Activated T-helper 1 cell treated with anti-CD3 and anti-CD28 coated beads, Interleukin-12 subunit alpha, Interleukin-12 subunit beta, Interleukin-2, Interleukin-4 antibody, amounts not matched to agents 30 ng/mL and 10 ng/mL and 1 ng/mL, durations not matched to agents 14 hours and 24 hours and 36 hours (primary cell): ENCODE measurements around the gene XPO4. TPM values are rescaled to one million over a fixed set of nuclear protein-coding genes. Genes with fewer than 3 reads are reported as not detected.
"Not testable (repeated sequence)": the region's sequence is repeated elsewhere in the genome, so short reads cannot be mapped to it uniquely, and the experiment has no call there.

Experiments
- DNase-seq: peaks from one replicate; pipeline ENCODE4 v3.0.0; 2021; ENCODE audit warnings: low spot score
- H3K27ac Mint-ChIP-seq: one replicate; pipeline ENCODE4 v1.8.0; 2021; ENCODE audit warnings: mild to moderate bottlenecking, mixed read lengths
- H3K27me3 Mint-ChIP-seq: one replicate; pipeline ENCODE4 v1.8.0; 2022; ENCODE audit warnings: mild to moderate bottlenecking, moderate library complexity, mixed read lengths; ENCODE audit not compliant: insufficient read depth
- H3K36me3 Mint-ChIP-seq: one replicate; pipeline ENCODE4 v1.8.0; 2021; ENCODE audit warnings: low read depth, mixed read lengths
- H3K4me1 Mint-ChIP-seq: one replicate; pipeline ENCODE4 v1.8.0; 2021; ENCODE audit warnings: low read depth, mixed read lengths
- H3K4me3 Mint-ChIP-seq: one replicate; pipeline ENCODE4 v1.8.0; 2021; ENCODE audit warnings: mild to moderate bottlenecking, moderate library complexity, mixed read lengths
- H3K9me3 Mint-ChIP-seq: one replicate; pipeline ENCODE4 v1.8.0; 2021; ENCODE audit warnings: mixed read lengths
- intact Hi-C: fragments of 100-400 bp; cut with micrococcal nuclease; formaldehyde crosslinking; loops from one replicate; pipeline ENCODE4 v1.15.1; 2024
- total RNA-seq: library from RNA; stranded (reverse); gene quantifications from 2 replicates; pipeline ENCODE4 v1.2.3, GENCODE V29; 2022

The XPO4 gene
- 33.5 and 34.1 TPM in 2 replicates for total RNA-seq

DNA sequence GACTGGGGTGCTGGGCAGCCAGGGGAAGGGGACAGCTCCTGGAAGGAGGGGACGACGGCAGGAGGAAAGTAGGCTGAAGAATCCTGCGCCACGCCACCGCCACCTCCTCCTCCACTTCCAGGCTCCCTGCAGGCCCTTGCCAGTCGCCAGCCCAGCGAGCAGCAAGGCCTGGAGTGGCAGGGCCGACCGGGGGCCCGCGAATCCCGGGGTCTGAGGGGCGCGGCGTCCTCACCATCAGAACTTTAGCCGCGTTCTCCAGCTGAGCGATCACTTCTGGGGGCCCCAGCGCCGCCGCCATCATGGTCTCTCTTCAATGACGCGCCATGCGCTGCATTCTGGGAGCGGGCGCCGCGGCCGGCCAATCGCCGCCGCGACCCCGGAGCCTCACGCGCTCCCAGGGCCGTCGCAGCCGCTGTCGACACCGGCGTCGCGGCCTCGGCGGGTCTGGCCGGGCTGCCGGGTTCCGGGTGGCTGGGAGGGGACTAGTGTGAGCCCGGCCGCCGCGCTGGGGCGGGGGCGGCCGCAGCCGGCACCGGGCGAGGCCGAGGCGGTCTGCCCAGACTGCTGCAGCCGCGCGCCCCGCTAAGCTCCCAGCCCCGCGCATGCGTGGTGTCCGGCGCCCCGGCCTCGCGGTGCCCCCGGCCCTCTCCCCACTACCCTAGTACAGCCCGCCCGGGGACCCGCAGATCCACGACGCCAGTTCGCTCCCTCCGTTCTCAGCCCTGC lies at the start of gene XPO4:
TSS of gene XPO4 (minus strand) at position 309 of the 726 bp plus-strand sequence. CDS start at position 301, 8 bp downstream.
- intact Hi-C loops: loop anchor here (1.0 to 10.0 kb wide), 7 partner anchors 129 to 1038 kb away; partner anchors contain the start of genes CRYL1, EEF1AKMT1, IFT88 and MRPL57

DNA sequence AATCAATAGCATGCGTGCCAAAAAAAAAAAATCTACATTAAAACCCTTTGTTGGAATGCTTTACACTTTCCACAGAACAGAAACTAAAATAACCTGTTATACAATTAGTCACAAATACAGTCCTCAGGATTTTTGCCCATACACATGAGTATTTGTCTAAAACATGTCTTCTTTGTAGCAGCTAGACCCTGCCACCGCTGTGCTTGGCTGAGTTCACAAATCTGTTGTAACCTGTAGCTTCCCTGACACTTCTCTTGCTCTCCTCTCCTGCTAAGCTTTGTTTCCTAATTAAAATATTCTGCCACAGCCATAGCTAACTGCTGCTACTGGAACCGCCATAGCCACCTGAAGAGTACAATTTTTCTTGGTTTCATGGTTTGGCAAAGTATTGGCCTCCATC lies 45.5 kb upstream of the XPO4 start:
- peaks cover 39% of the 10 kb centered on the region for H3K27me3 Mint-ChIP-seq
- not testable (repeated sequence) for H3K27ac Mint-ChIP-seq, DNase-seq, H3K4me3 Mint-ChIP-seq, H3K36me3 Mint-ChIP-seq, H3K4me1 Mint-ChIP-seq, H3K9me3 Mint-ChIP-seq
- intact Hi-C loops: loop anchor here (10.0 kb wide), 2 partner anchors 127 to 1847 kb away; no protein-coding TSS in a partner anchor

More for the DNA sequence above, at the start of gene XPO4:
- peak within 1 kb of the TSS; percentile 99 for H3K4me3 Mint-ChIP-seq
- peak; percentile 80 for DNase-seq
- H3K9me3 Mint-ChIP-seq: no peaks in the 10 kb centered on the region
- H3K27ac Mint-ChIP-seq: peak within 1 kb of the TSS; percentile 94
- H3K36me3 Mint-ChIP-seq: peaks cover 20% of the 10 kb centered on the region
- H3K27me3 Mint-ChIP-seq: peaks cover 6% of the 10 kb centered on the region
- peaks cover 32% of the 10 kb centered on the region for H3K4me1 Mint-ChIP-seq

GRCh38 chr13:20945952-20946383 lies 43.4 kb upstream of the XPO4 start:
- Mint-ChIP-seq H3K4me1 (peaks cover 6% of the 10 kb centered on the region), H3K27ac (no peak overlapping the region), H3K4me3 (peak overlapping the region; percentile 34), H3K9me3 (no peaks in the 10 kb centered on the region), H3K27me3 (peaks cover 36% of the 10 kb centered on the region), H3K36me3 (no peaks in the 10 kb centered on the region)
- DNase-seq: no peak
- intact Hi-C loops: loop anchor here (10.0 kb wide), 2 partner anchors 129 to 1849 kb away; no protein-coding TSS in a partner anchor

GRCh38 chr13:20942938-20943559 lies 40.5 kb upstream of the XPO4 start:
- intact Hi-C loops: loop anchor here (1.0 to 10.0 kb wide), 7 partner anchors 132 to 1852 kb away; no protein-coding TSS in a partner anchor
- peaks cover 36% of the 10 kb centered on the region for H3K27me3 Mint-ChIP-seq
- H3K27ac Mint-ChIP-seq: no peak overlapping the region
- no peaks in the 10 kb centered on the region for H3K36me3 Mint-ChIP-seq
- DNase-seq: no peak
- H3K9me3 Mint-ChIP-seq: no peaks in the 10 kb centered on the region
- no peak overlapping the region for H3K4me3 Mint-ChIP-seq
- peaks cover 6% of the 10 kb centered on the region for H3K4me1 Mint-ChIP-seq

GRCh38 chr13:20940511-20940910 lies 38.0 kb upstream of the XPO4 start:
- not testable (repeated sequence) for H3K9me3 Mint-ChIP-seq, H3K36me3 Mint-ChIP-seq, H3K27ac Mint-ChIP-seq, DNase-seq, H3K4me1 Mint-ChIP-seq, H3K4me3 Mint-ChIP-seq
- intact Hi-C loops: loop anchor here (10.0 kb wide), 2 partner anchors 134 to 1854 kb away; no protein-coding TSS in a partner anchor
- peaks cover 16% of the 10 kb centered on the region for H3K27me3 Mint-ChIP-seq

DNA sequence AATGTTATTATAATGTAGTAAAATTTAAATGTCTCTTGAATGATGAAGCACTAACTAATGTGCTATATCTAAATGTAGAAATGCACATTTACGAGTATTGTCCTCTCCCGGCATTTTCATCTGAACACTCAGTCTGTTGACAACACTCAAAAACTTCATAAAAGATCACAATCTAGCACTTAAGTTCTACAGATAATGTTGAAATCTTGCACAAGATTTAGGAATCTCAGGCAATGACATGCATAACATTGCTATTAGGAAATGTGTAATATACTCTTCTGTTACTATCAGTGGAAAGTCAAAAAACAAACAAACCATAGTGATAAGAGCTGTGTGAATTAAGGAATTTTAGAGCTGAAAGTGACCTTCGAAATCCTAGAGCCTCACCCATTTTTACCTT lies 37.5 kb upstream of the XPO4 start:
- no peak overlapping the region for H3K4me3 Mint-ChIP-seq
- no peaks in the 10 kb centered on the region for H3K36me3 Mint-ChIP-seq
- peaks cover 6% of the 10 kb centered on the region for H3K4me1 Mint-ChIP-seq
- DNase-seq: no peak
- no peaks in the 10 kb centered on the region for H3K9me3 Mint-ChIP-seq
- no peak overlapping the region for H3K27ac Mint-ChIP-seq
- H3K27me3 Mint-ChIP-seq: peaks cover 12% of the 10 kb centered on the region
- intact Hi-C loops: loop anchor here (10.0 kb wide), 2 partner anchors 135 to 1855 kb away; no protein-coding TSS in a partner anchor

- DNase-seq: no peak
- peaks cover 6% of the 10 kb centered on the region for H3K4me1 Mint-ChIP-seq
- intact Hi-C loops: loop anchor here (10.0 kb wide), 2 partner anchors 135 to 1855 kb away; no protein-coding TSS in a partner anchor
- no peak overlapping the region for H3K27ac Mint-ChIP-seq
- H3K4me3 Mint-ChIP-seq: no peak overlapping the region
- H3K9me3 Mint-ChIP-seq: no peaks in the 10 kb centered on the region
- peaks cover 8% of the 10 kb centered on the region for H3K27me3 Mint-ChIP-seq
- H3K36me3 Mint-ChIP-seq: no peaks in the 10 kb centered on the region
These were observed 37.1 kb upstream of the XPO4 start for GRCh38 chr13:20939662-20940061.

DNA sequence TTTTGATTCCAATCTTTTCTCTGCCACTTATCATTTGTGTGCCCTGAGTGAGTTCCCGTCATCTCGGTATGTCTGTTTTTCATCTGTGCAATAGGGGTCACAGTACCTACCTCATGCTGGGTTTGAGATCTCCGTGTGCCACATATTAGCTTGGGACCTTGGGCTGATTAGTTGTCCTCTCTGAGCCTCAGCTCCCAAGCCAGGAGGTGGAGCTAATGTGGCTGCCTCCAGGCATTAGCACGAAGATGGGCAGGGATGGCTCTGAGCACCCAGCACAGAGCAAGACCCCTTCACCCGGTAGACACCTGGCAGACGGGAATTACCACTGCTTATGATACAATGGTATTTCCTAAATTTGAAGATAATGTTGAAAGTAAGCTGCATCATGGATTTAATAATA lies 35.8 kb upstream of the XPO4 start:
- no peaks in the 10 kb centered on the region for H3K9me3 Mint-ChIP-seq
- intact Hi-C loops: no loop called here
- H3K36me3 Mint-ChIP-seq: no peaks in the 10 kb centered on the region
- peaks cover under 1% of the 10 kb centered on the region for H3K4me1 Mint-ChIP-seq
- no peak overlapping the region for H3K27ac Mint-ChIP-seq
- H3K4me3 Mint-ChIP-seq: no peak overlapping the region
- peaks cover 2% of the 10 kb centered on the region for H3K27me3 Mint-ChIP-seq
- DNase-seq: no peak

DNA sequence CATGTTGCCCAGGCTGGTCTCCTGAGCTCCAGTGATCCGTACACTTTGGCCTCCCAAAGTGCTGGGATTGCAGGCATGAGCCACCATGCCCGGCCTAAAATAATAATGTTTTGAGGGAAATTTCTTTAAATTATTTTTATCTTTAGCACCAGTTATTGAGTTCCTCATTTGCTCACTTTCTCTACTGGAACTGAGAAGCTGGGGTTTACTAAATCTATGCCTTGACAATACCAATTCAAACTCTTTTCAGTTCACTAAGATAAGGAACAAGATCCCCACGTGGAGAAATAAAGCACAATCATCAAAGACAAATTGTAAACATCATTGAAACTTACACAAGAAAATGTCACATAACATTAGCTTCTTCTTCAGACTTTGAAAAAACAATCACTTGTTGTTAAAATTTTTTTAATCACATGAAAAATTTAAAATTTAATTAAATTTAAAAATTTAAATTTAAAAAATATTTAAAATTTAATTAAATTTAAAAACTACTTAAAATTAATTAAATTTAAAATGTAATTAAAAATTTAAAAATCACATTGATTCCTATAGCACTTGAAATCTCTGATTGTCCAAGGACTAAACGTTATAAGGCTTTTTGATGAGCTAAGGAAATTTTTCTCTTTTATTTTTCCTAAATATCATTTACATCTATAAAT lies 25.2 kb upstream of the XPO4 start:
- no peak overlapping the region for H3K27ac Mint-ChIP-seq
- intact Hi-C loops: loop anchor here (5.0 kb wide), 1 partner anchor 730 kb away; no protein-coding TSS in a partner anchor
- no peak overlapping the region for H3K4me3 Mint-ChIP-seq
- peaks cover 2% of the 10 kb centered on the region for H3K27me3 Mint-ChIP-seq
- H3K36me3 Mint-ChIP-seq: no peaks in the 10 kb centered on the region
- DNase-seq: no peak
- H3K9me3 Mint-ChIP-seq: no peaks in the 10 kb centered on the region
- no peaks in the 10 kb centered on the region for H3K4me1 Mint-ChIP-seq

GRCh38 chr13:20925395-20925790 lies 22.8 kb upstream of the XPO4 start:
- not testable (repeated sequence) for H3K9me3 Mint-ChIP-seq, H3K4me1 Mint-ChIP-seq, H3K27me3 Mint-ChIP-seq, H3K27ac Mint-ChIP-seq, H3K36me3 Mint-ChIP-seq, DNase-seq, H3K4me3 Mint-ChIP-seq
- intact Hi-C loops: loop anchor here (1.0 to 5.0 kb wide), 3 partner anchors 97 to 728 kb away; no protein-coding TSS in a partner anchor

DNA sequence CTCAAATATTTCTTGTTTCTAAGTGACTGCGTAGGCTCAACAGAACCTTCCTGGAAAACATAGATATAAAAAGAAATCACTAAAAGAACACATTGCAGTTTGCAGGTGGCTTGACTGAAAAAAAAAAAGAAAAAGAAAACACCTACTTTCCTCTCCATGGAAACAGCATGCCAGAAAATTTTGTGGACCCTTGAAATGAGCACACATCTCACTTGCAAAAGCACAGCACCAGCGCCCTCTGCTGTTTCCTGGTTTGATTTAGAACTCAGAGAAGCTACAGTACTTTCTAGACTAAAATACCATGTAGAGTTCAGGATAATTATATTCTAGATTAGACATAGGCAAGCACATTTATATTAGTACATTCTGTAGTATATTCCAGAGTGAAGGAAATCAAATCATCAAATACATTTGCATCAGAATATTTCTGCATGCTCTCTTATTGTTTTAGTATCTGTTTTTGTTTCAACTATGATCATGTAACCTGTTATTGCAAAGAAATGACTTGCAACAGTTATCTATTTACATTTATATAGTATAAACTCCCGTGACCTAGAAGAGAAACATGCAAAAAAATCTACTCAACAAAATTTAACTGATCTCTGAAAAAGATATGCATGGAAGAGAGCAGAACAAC lies 22.3 kb upstream of the XPO4 start:
- peaks cover 2% of the 10 kb centered on the region for H3K27me3 Mint-ChIP-seq
- H3K9me3 Mint-ChIP-seq: no peaks in the 10 kb centered on the region
- H3K36me3 Mint-ChIP-seq: no peaks in the 10 kb centered on the region
- DNase-seq: peak; percentile 48
- intact Hi-C loops: loop anchor here (1.0 to 5.0 kb wide), 5 partner anchors 96 to 743 kb away; no protein-coding TSS in a partner anchor
- H3K4me1 Mint-ChIP-seq: no peaks in the 10 kb centered on the region
- H3K4me3 Mint-ChIP-seq: no peak overlapping the region
- H3K27ac Mint-ChIP-seq: no peak overlapping the region

GRCh38 chr13:20923272-20923671 lies 20.7 kb upstream of the XPO4 start:
- no peak for DNase-seq
- no peaks in the 10 kb centered on the region for H3K4me1 Mint-ChIP-seq
- intact Hi-C loops: no loop called here
- no peak overlapping the region for H3K27ac Mint-ChIP-seq
- no peaks in the 10 kb centered on the region for H3K9me3 Mint-ChIP-seq
- H3K4me3 Mint-ChIP-seq: no peak overlapping the region
- H3K27me3 Mint-ChIP-seq: no peaks in the 10 kb centered on the region
- H3K36me3 Mint-ChIP-seq: no peaks in the 10 kb centered on the region
